GM23248 (cell line): ENCODE results near the gene RALGPS1. TPM values are rescaled to one million over a fixed set of nuclear protein-coding genes. Genes with fewer than 3 reads are reported as not detected.

Source experiments
- DNase-seq: peaks from one replicate; pipeline ENCODE4 v3.0.0-alpha.2; 2015
- H2AFZ ChIP-seq: fragments of 200-600 bp; sonication (generic); 2 replicates; pipeline ENCODE4 v1.6.1; 2016; ENCODE audit warnings: antibody characterized with exemption
- H3F3A ChIP-seq: fragments of 200-600 bp; sonication (generic); 2 replicates; pipeline ENCODE4 v1.6.1; 2016; ENCODE audit warnings: mild to moderate bottlenecking, antibody characterized with exemption, mixed run types; ENCODE audit not compliant: insufficient read depth
- H3K27ac ChIP-seq: fragments of 200-600 bp; sonication (generic); 2 replicates; pipeline ENCODE4 v1.5.1; 2016; ENCODE audit warnings: mild to moderate bottlenecking
- H3K27me3 ChIP-seq: fragments of 200-600 bp; sonication (generic); replicated peaks from 2 replicates; pipeline ENCODE4 v1.6.1; 2016; ENCODE audit warnings: mild to moderate bottlenecking; ENCODE audit not compliant: insufficient read depth
- H3K36me3 ChIP-seq: fragments of 200-600 bp; sonication (generic); 2 replicates; pipeline ENCODE4 v1.6.1; 2016; ENCODE audit warnings: low read depth, mild to moderate bottlenecking
- H3K4me1 ChIP-seq: fragments of 200-600 bp; sonication (generic); 2 replicates; pipeline ENCODE4 v1.6.1; 2016; ENCODE audit warnings: mild to moderate bottlenecking; ENCODE audit not compliant: insufficient read depth
- H3K4me2 ChIP-seq: fragments of 200-600 bp; sonication (generic); one replicate; pipeline ENCODE4 v1.6.1; 2016; ENCODE audit warnings: mild to moderate bottlenecking; ENCODE audit not compliant: unreplicated experiment
- H3K4me3 ChIP-seq: fragments of 200-600 bp; sonication (generic); 2 replicates; pipeline ENCODE4 v1.5.1; 2016; ENCODE audit warnings: mild to moderate bottlenecking
- H3K79me2 ChIP-seq: fragments of 200-600 bp; sonication (generic); 2 replicates; pipeline ENCODE4 v1.6.1; 2016; ENCODE audit warnings: mild to moderate bottlenecking; ENCODE audit not compliant: insufficient read depth
- H3K9ac ChIP-seq: fragments of 200-600 bp; sonication (generic); 2 replicates; pipeline ENCODE4 v1.6.1; 2016; ENCODE audit warnings: mild to moderate bottlenecking
- H3K9me2 ChIP-seq: fragments of 200-600 bp; sonication (generic); 2 replicates; pipeline ENCODE4 v1.6.1; 2016; ENCODE audit warnings: mixed run types, mild to moderate bottlenecking, moderate library complexity; ENCODE audit not compliant: insufficient read depth
- H3K9me3 ChIP-seq: fragments of 200-600 bp; sonication (generic); one replicate; pipeline ENCODE4 v1.6.1; 2017; ENCODE audit warnings: low read depth
- H4K20me1 ChIP-seq: fragments of 200-600 bp; sonication (generic); 2 replicates; pipeline ENCODE4 v1.6.0; 2016; ENCODE audit not compliant: insufficient read depth
- EZH2 ChIP-seq: fragments of 200-600 bp; sonication (generic); IDR thresholded peaks from 2 replicates; pipeline ENCODE4 v1.6.1; 2018; ENCODE audit warnings: antibody characterized with exemption, mild to moderate bottlenecking; ENCODE audit not compliant: insufficient read depth, poor library complexity, severe bottlenecking
- EZH2phosphoT487 ChIP-seq: fragments of 200-600 bp; sonication (generic); IDR thresholded peaks from 2 replicates; pipeline ENCODE4 v1.6.1; 2018; ENCODE audit warnings: antibody characterized with exemption, moderate library complexity, mild to moderate bottlenecking, low read depth; ENCODE audit not compliant: insufficient read depth
- WGBS, 2 experiments: methylation state at CpG; one replicate each; pipeline ENCODE4 v1.1.6; 2015 to 2017; ENCODE audit warnings: low lambda C conversion rate in 2 of 2, low coverage in 1 of 2; ENCODE audit errors: missing lambda C conversion rate in 2 of 2; 5-methylcytosine and 5-hydroxymethylcytosine counted together
- in situ Hi-C: fragments of 300-500 bp; cut with MboI; formaldehyde crosslinking; loops from 2 replicates; pipeline ENCODE4 v1.15.0; 2020
- polyA plus RNA-seq: library from polyadenylated mRNA; unstranded; fragments of >200 nt; fragmentation: Nextera tagmentation; extraction: Ambion mirVana; gene quantifications from 2 replicates; pipeline ENCODE4 v1.2.1, GENCODE V29; 2016
- total RNA-seq: library from RNA; depleted of rRNA; stranded (reverse); fragments of >200 nt; shearing (Covaris generic); gene quantifications from 2 replicates; pipeline ENCODE4 v1.2.3, GENCODE V29; 2014

RALGPS1 gene
- total and polyA plus RNA-seq, 2 experiments from 2014 or later: 0.54 to 1.8 TPM

DNA sequence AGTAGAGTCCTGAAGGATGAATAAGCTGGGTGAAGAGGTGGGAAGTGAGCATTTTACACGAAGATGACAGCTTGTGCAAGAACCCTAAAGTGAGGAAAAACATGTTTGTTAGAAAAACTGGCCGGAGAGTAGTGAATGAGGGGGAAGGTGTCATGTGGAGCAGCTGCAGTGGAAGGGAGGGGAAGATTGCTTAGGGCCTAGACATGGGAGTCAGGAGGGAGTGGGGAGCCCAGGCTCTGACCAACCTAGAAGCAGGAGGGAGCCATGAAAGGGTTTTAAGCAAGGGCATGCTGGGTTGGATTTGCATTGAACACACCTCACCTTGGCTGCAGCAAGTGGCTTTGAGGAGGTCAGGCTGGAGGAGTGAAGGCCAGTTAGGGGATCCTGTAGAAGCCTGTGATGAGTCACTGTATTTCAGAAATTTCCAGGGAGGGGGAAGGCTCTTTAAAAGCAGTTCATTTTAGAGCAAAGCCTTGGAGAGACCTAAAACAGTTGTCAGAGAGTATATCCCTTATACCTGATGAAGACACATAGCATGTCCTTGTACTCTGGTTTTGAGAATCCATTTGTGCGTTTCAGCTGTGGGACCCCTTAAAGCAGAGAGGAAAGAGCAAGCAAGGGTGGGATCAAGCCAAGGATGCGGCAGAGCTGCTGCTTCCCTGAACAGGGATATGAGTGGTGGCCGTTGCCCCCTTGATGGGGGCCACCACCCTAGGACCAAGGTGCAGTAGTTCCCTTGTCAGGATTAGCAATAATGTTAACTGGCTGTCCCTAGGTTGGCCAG is 162.5 kb downstream of the RALGPS1 start:
- Histone ChIP-seq H3K79me2 (no peaks in the 10 kb centered on the region), H3K27ac (no peak overlapping the region), H3K4me1 (0 out of 2 replicates have a peak, but pooled peaks cover 6% of the 10 kb centered on the region), H2AFZ (no peak overlapping the region), H3F3A (peaks cover 7% of the 10 kb centered on the region; the same call in 1 of the 2 replicates), H3K27me3 (no peaks in the 10 kb centered on the region), H3K36me3 (no peaks in the 10 kb centered on the region), H3K9me2 (no peaks in the 10 kb centered on the region), H3K9me3 (peaks cover 3% of the 10 kb centered on the region), H3K4me3 (no peak overlapping the region), H3K9ac (no peak overlapping the region), H4K20me1 (no peaks in the 10 kb centered on the region), H3K4me2 (no peak overlapping the region)
- peak; percentile 14 for DNase-seq
- 65 to 74% methylated on average over 5 of the region's 5 CpGs for WGBS, 2 experiments
- no peak for TF ChIP-seq EZH2
- no peak for TF ChIP-seq EZH2phosphoT487
- in situ Hi-C loops: no loop called here

DNA sequence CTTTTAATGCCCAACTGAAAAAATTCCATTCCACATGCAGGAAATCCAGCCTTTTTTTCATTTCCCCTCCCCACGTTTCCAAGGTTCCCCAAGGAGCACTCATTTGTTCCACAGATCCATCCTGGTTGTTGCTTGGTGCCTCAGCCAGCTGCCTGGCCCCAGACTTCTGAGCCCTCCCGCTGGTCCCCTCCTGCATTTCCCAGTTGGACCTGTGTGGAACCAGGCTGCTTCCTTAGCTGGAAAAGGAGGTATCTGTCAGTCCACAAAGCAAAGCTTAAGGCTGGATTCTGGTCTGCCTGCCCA is 163.0 kb downstream of the RALGPS1 start:
- H3K36me3 ChIP-seq: no peaks in the 10 kb centered on the region
- H3K4me3 ChIP-seq: no peak overlapping the region
- H3K27ac ChIP-seq: no peak overlapping the region
- TF ChIP-seq EZH2: no peak
- TF ChIP-seq EZH2phosphoT487: no peak
- in situ Hi-C loops: no loop called here
- H3F3A ChIP-seq: peaks cover 7% of the 10 kb centered on the region; the same call in 1 of the 2 replicates
- no peak overlapping the region for H3K9ac ChIP-seq
- no peak overlapping the region for H2AFZ ChIP-seq
- H3K9me3 ChIP-seq: peaks cover 3% of the 10 kb centered on the region
- H3K4me1 ChIP-seq: 0 out of 2 replicates have a peak, but pooled peaks cover 6% of the 10 kb centered on the region
- 46 to 53% methylated on average over 2 of the region's 2 CpGs for WGBS, 2 experiments
- no peaks in the 10 kb centered on the region for H3K9me2 ChIP-seq
- H4K20me1 ChIP-seq: no peaks in the 10 kb centered on the region
- H3K27me3 ChIP-seq: no peaks in the 10 kb centered on the region
- no peaks in the 10 kb centered on the region for H3K79me2 ChIP-seq
- no peak for DNase-seq
- no peak overlapping the region for H3K4me2 ChIP-seq

DNA sequence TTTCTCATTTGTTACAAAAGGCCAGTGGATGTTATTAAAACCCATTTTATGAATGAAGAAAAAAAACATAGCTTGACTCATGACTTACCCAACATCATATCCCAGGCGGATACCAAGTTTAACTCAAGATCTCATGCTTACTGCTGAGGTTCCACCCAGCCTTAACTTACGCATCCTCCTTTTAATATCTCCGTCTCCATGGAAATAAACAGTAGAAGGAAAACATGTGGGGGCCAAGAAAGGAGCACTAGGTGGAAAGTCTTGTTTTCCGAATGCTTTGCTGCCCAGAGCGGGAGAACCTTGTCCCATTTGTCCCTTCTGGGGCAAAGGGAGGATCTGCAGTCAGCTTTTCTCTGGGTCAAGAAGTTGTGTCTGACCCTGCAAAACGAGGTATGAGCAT is 163.8 kb downstream of the RALGPS1 start:
- DNase-seq: no peak

DNA sequence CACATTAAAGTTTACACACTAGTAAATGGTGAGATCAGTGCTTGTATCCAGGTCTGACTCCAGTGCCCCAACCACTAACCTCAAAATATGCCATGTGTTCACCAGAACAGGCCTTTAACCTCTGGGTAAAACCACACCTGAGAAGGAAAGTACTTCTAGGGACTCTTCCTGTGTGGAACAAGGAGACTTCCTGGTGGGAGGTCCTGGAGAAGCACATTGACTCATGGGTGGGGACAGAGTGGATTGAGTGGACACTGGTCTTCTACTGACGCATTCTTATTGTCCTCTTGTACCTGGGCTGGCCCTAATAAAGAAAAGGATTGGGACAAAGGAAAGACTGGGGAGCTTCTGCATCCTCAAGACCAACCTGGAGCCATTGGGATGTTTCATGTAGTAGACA is 164.4 kb downstream of the RALGPS1 start:
- H3K36me3 ChIP-seq: no peaks in the 10 kb centered on the region
- H3K27me3 ChIP-seq: no peaks in the 10 kb centered on the region
- H3K9me2 ChIP-seq: no peaks in the 10 kb centered on the region
- H2AFZ ChIP-seq: no peak overlapping the region
- no peak overlapping the region for H3K4me2 ChIP-seq
- no peaks in the 10 kb centered on the region for H3K9me3 ChIP-seq
- H3K27ac ChIP-seq: no peak overlapping the region
- H4K20me1 ChIP-seq: no peaks in the 10 kb centered on the region
- no peaks in the 10 kb centered on the region for H3K79me2 ChIP-seq
- H3K4me1 ChIP-seq: 0 out of 2 replicates have a peak, but pooled peaks cover 6% of the 10 kb centered on the region
- DNase-seq: no peak
- H3F3A ChIP-seq: peaks cover 7% of the 10 kb centered on the region; the same call in 1 of the 2 replicates
- in situ Hi-C loops: no loop called here
- TF ChIP-seq EZH2phosphoT487 (no peak), EZH2 (no peak)
- 78 to 96% methylated on average over 1 of the region's 1 CpG for WGBS, 2 experiments
- no peak overlapping the region for H3K9ac ChIP-seq
- H3K4me3 ChIP-seq: no peak overlapping the region

More for the DNA sequence above, 163.8 kb downstream of the RALGPS1 start:
- no peak for TF ChIP-seq EZH2
- no peak overlapping the region for H3K9ac ChIP-seq
- H3K4me3 ChIP-seq: no peak overlapping the region
- no peaks in the 10 kb centered on the region for H3K79me2 ChIP-seq
- 86 to 92% methylated on average over 6 of the region's 6 CpGs for WGBS, 2 experiments
- no peaks in the 10 kb centered on the region for H3K27me3 ChIP-seq
- no peaks in the 10 kb centered on the region for H3K9me2 ChIP-seq
- H2AFZ ChIP-seq: no peak overlapping the region
- in situ Hi-C loops: no loop called here
- H3K27ac ChIP-seq: no peak overlapping the region
- 0 out of 2 replicates have a peak, but pooled peaks cover 6% of the 10 kb centered on the region for H3K4me1 ChIP-seq
- H3K9me3 ChIP-seq: no peaks in the 10 kb centered on the region
- no peaks in the 10 kb centered on the region for H4K20me1 ChIP-seq
- peaks cover 7% of the 10 kb centered on the region; the same call in 1 of the 2 replicates for H3F3A ChIP-seq
- no peaks in the 10 kb centered on the region for H3K36me3 ChIP-seq
- no peak overlapping the region for H3K4me2 ChIP-seq
